Measurements from ENCODE around the gene TMCC1. TPM values are rescaled to one million over a fixed set of nuclear protein-coding genes. Genes with fewer than 3 reads are reported as not detected.

The TMCC1 gene
- polyA plus RNA-seq, 6 donors from 2014 or later, result 4.0 to 7.4 (median 5.7) TPM

GRCh38 chr3:129632056-129632455 lies 261.5 kb downstream of the TMCC1 start:
- no peaks in the 10 kb centered on the region for H3K36me3 Mint-ChIP-seq
- ATAC-seq (ENCODE audit: low read depth in 2 of 2) (no peak), DNase-seq (no peak)
- H3K4me3 Mint-ChIP-seq, result no peak overlapping the region
- H3K27ac Mint-ChIP-seq, result no peak overlapping the region
- peaks cover 12 to 13% (median 12%) of the 10 kb centered on the region in 3 donors for H3K4me1 Mint-ChIP-seq
- H3K9me3 Mint-ChIP-seq, result peaks cover 0 to 5% (median 0%) of the 10 kb centered on the region in 7 donors
- peaks cover 0 to 10% (median 0%) of the 10 kb centered on the region in 3 donors for H3K27me3 Mint-ChIP-seq

GRCh38 chr3:129629011-129629410 lies 264.5 kb downstream of the TMCC1 start:
- Mint-ChIP-seq H3K36me3 (no peaks in the 10 kb centered on the region), H3K27me3 (no peaks in the 10 kb centered on the region), H3K9me3 (no peaks in the 10 kb centered on the region), H3K4me3 (peak overlapping the region in 2 of 8 donors; percentile 35 to 36), H3K27ac (no peak overlapping the region), H3K4me1 (peaks cover 14 to 23% (median 20%) of the 10 kb centered on the region in 3 donors)
- DNase-seq, result no peak
- no peak for ATAC-seq (ENCODE audit: low read depth in 2 of 2)

- Mint-ChIP-seq H3K27me3 (no peaks in the 10 kb centered on the region), H3K9me3 (no peaks in the 10 kb centered on the region), H3K36me3 (no peaks in the 10 kb centered on the region), H3K4me1 (peaks cover 14 to 23% (median 20%) of the 10 kb centered on the region in 3 donors), H3K4me3 (peak overlapping the region; percentile 80 to 96 (median 91)), H3K27ac (no peak overlapping the region)
- no peak for ATAC-seq (ENCODE audit: low read depth in 2 of 2)
- DNase-seq, result no peak
These were observed 265.4 kb downstream of the TMCC1 start for GRCh38 chr3:129628169-129628522.

GRCh38 chr3:129627350-129628168 lies 266.0 kb downstream of the TMCC1 start:
- peaks cover 14 to 23% (median 20%) of the 10 kb centered on the region in 3 donors for H3K4me1 Mint-ChIP-seq
- no peaks in the 10 kb centered on the region for H3K27me3 Mint-ChIP-seq
- H3K36me3 Mint-ChIP-seq, result no peaks in the 10 kb centered on the region
- DNase-seq, result peak; percentile 53
- H3K9me3 Mint-ChIP-seq, result no peaks in the 10 kb centered on the region
- peak; percentile 60 to 73 for ATAC-seq (ENCODE audit: low read depth in 2 of 2)
- H3K27ac Mint-ChIP-seq, result peak overlapping the region in 5 of 6 donors; percentile 14 to 85 (median 62)
- H3K4me3 Mint-ChIP-seq, result peak overlapping the region; percentile 80 to 96 (median 91)

GRCh38 chr3:129626744-129627349 lies 266.7 kb downstream of the TMCC1 start:
- DNase-seq (peak; percentile 46), ATAC-seq (ENCODE audit: low read depth in 2 of 2) (peak; percentile 76 to 82)
- H3K27ac Mint-ChIP-seq, result peak overlapping the region in 3 of 6 donors; percentile 7 to 85 (median 26)
- peak overlapping the region; percentile 80 to 96 (median 91) for H3K4me3 Mint-ChIP-seq
- no peaks in the 10 kb centered on the region for H3K36me3 Mint-ChIP-seq
- H3K27me3 Mint-ChIP-seq, result no peaks in the 10 kb centered on the region
- no peaks in the 10 kb centered on the region for H3K9me3 Mint-ChIP-seq
- H3K4me1 Mint-ChIP-seq, result peaks cover 14 to 23% (median 20%) of the 10 kb centered on the region in 3 donors

GRCh38 chr3:129625072-129625874 lies 268.2 kb downstream of the TMCC1 start:
- Mint-ChIP-seq H3K27me3 (no peaks in the 10 kb centered on the region), H3K36me3 (no peaks in the 10 kb centered on the region), H3K9me3 (no peaks in the 10 kb centered on the region), H3K4me1 (peaks cover 14 to 23% (median 20%) of the 10 kb centered on the region in 3 donors), H3K27ac (no peak overlapping the region), H3K4me3 (peak overlapping the region; percentile 15 to 92 (median 69))
- DNase-seq (no peak), ATAC-seq (ENCODE audit: low read depth in 2 of 2) (no peak)

GRCh38 chr3:129624347-129625071 lies 269.0 kb downstream of the TMCC1 start:
- H3K36me3 Mint-ChIP-seq, result no peaks in the 10 kb centered on the region

GRCh38 chr3:129623447-129624118 lies 269.9 kb downstream of the TMCC1 start:
- no peaks in the 10 kb centered on the region for H3K36me3 Mint-ChIP-seq
- no peak overlapping the region for H3K27ac Mint-ChIP-seq
- H3K4me3 Mint-ChIP-seq, result peak overlapping the region in 1 of 8 donors; percentile 33
- DNase-seq (no peak), ATAC-seq (ENCODE audit: low read depth in 2 of 2) (no peak)
- peaks cover 5% of the 10 kb centered on the region in 3 donors for H3K27me3 Mint-ChIP-seq
- peaks cover 19 to 28% (median 26%) of the 10 kb centered on the region in 3 donors for H3K4me1 Mint-ChIP-seq
- H3K9me3 Mint-ChIP-seq, result no peaks in the 10 kb centered on the region

More at GRCh38 chr3:129624347-129625071, 269.0 kb downstream of the TMCC1 start:
- peaks cover 14 to 23% (median 20%) of the 10 kb centered on the region in 3 donors for H3K4me1 Mint-ChIP-seq
- no peak for ATAC-seq (ENCODE audit: low read depth in 2 of 2)
- peak overlapping the region in 3 of 8 donors; percentile 33 to 50 (median 42) for H3K4me3 Mint-ChIP-seq
- H3K9me3 Mint-ChIP-seq, result no peaks in the 10 kb centered on the region
- no peak overlapping the region for H3K27ac Mint-ChIP-seq
- no peak for DNase-seq
- no peaks in the 10 kb centered on the region for H3K27me3 Mint-ChIP-seq

GRCh38 chr3:129622933-129623332 lies 270.6 kb downstream of the TMCC1 start:
- H3K36me3 Mint-ChIP-seq, result no peaks in the 10 kb centered on the region
- H3K27me3 Mint-ChIP-seq, result peaks cover 10% of the 10 kb centered on the region in 3 donors
- no peaks in the 10 kb centered on the region for H3K9me3 Mint-ChIP-seq
- no peak for DNase-seq
- peaks cover 19 to 28% (median 25%) of the 10 kb centered on the region in 3 donors for H3K4me1 Mint-ChIP-seq
- no peak for ATAC-seq (ENCODE audit: low read depth in 2 of 2)
- peak overlapping the region in 1 of 6 donors; percentile 38 for H3K27ac Mint-ChIP-seq
- no peak overlapping the region for H3K4me3 Mint-ChIP-seq

GRCh38 chr3:129622226-129622874 lies 271.2 kb downstream of the TMCC1 start:
- no peak for ATAC-seq (ENCODE audit: low read depth in 2 of 2)
- Mint-ChIP-seq H3K4me3 (no peak overlapping the region), H3K9me3 (no peaks in the 10 kb centered on the region), H3K4me1 (peaks cover 13 to 22% (median 19%) of the 10 kb centered on the region in 3 donors), H3K36me3 (no peaks in the 10 kb centered on the region), H3K27me3 (peaks cover 10 to 15% (median 11%) of the 10 kb centered on the region in 3 donors), H3K27ac (peak overlapping the region in 1 of 6 donors; percentile 38)
- DNase-seq, result no peak

GRCh38 chr3:129621626-129622225 lies 271.8 kb downstream of the TMCC1 start:
- no peak for DNase-seq
- Mint-ChIP-seq H3K27me3 (peaks cover 15 to 21% (median 17%) of the 10 kb centered on the region in 3 donors), H3K27ac (no peak overlapping the region), H3K36me3 (no peaks in the 10 kb centered on the region), H3K4me1 (peaks cover 12 to 18% (median 15%) of the 10 kb centered on the region in 3 donors), H3K9me3 (no peaks in the 10 kb centered on the region), H3K4me3 (no peak overlapping the region)
- ATAC-seq (ENCODE audit: low read depth in 2 of 2), result no peak
